ENCODE data around the gene RSPRY1.

The RSPRY1 gene

DNA sequence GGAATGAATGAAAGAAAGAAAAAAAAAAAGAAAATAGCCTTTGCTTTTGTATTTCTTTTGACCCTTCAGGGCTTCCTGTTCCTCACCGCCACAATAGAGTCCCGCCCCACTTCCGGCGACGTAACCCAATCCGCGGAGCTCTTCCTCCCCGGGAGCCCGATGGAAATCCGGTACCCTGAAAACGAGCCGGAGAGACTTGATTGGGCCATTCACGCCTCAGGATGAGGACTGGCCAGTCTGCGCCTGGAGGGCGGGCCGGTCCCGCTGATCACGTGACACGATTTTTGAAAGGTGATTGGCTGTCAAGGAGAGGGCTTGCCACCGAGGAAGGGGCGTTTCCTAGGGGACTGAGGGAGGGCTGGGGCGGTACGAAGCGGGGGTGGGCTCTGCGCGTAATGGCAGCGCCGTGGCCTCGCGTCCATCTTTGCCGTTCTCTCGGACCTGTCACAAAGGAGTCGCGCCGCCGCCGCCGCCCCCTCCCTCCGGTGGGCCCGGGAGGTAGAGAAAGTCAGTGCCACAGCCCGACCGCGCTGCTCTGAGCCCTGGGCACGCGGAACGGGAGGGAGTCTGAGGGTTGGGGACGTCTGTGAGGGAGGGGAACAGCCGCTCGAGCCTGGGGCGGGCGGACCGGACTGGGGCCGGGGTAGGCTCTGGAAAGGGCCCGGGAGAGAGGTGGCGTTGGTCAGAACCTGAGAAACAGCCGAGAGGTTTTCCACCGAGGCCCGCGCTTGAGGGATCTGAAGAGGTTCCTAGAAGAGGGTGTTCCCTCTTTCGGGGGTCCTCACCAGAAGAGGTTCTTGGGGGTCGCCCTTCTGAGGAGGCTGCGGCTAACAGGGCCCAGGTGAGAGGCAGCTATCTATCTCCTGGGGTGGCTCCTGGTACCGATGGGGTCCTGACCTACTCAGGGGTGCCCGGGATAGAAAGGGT is at the start of gene RSPRY1, which contains the start of gene PSME3IP1:
Gene RSPRY1 (plus strand): TSS at position 385 of the 927 bp plus-strand sequence. CDS start 18,330 bp downstream, outside the sequence.
Gene PSME3IP1 (minus strand): TSS at position 95 of the 927 bp plus-strand sequence. CDS start 12,185 bp downstream, outside the sequence.
- peak; percentile 100 for DNase-seq

DNA sequence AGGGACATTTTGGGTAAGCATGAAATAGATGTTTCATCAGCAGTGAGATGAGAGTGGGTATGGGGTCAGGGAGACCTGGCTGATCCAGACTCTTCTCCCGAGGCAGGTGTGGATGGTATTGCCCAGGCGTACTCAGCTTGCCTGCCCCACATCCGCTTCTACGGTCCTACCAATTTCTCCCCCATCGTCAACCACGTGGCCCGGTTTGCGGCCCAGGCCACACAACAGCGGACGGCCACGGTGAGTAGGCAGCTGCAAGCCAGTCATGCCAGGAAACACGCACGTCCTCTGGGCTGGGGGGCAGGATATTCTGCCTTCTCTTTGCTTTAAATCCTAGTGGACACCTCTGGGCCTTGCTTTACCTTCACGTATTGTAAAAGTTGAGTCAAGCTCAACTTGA is 49.1 kb upstream of the RSPRY1 start:
- no peak for DNase-seq

GRCh38 chr16:57137566-57138273 is 48.4 kb upstream of the RSPRY1 start:
- no peak for DNase-seq

GRCh38 chr16:57138281-57138935 is 47.7 kb upstream of the RSPRY1 start:
- no peak for DNase-seq

- DNase-seq: no peak
Measured at GRCh38 chr16:57140931-57141668, 45.0 kb upstream of the RSPRY1 start.

GRCh38 chr16:57141822-57142631 is 44.1 kb upstream of the RSPRY1 start:
- DNase-seq: no peak

GRCh38 chr16:57143149-57143921 is 42.8 kb upstream of the RSPRY1 start:
- no peak for DNase-seq

GRCh38 chr16:57144027-57144426 is 42.1 kb upstream of the RSPRY1 start:
- no peak for DNase-seq

GRCh38 chr16:57145046-57146021 is 40.8 kb upstream of the RSPRY1 start:
- DNase-seq: no peak

DNA sequence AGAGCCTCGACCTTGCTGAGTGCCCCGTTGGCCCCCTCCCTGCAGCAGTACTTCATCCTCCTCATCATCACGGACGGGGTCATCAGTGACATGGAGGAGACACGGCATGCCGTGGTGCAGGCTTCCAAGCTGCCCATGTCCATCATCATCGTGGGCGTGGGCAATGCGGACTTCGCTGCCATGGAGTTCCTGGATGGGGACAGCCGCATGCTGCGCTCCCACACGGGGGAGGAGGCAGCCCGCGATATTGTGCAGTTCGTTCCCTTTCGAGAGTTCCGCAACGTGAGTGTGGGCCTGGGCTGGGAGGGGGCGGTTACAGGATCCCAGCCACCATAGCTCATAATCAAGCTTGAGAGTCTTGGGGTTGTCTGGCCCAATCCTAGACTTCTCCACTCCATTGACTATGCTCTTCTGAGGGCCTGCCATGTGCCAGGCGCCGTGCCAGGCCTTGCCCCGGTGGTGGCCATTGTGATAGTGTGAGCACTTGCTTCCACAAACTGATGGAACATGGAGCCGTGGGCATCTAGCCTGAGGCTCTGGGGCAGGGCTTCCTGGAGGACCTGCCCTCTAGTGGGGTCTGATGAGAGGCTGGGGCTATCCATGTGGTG is 40.0 kb upstream of the RSPRY1 start:
- no peak for DNase-seq

DNA sequence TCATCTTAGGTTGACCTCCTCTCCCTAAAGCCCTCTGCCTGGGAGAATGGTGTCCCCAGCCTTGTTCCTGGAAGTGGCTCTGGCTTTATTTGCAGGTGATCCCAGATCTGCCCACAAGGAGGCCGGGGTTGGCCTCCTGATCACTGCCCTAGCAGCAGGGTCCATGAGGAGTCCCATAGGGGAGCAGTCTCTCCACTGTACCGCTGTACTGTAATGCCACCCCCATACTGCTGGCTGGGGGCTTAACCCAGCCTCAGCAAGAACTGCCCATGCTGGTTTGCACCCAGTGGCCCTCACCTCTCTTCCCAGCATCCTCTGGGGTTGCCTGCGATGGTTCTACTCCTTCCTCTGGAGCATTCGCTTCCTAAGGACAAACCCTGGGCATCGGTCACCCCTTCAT is 39.4 kb upstream of the RSPRY1 start:
- peak; percentile 41 for DNase-seq

DNA sequence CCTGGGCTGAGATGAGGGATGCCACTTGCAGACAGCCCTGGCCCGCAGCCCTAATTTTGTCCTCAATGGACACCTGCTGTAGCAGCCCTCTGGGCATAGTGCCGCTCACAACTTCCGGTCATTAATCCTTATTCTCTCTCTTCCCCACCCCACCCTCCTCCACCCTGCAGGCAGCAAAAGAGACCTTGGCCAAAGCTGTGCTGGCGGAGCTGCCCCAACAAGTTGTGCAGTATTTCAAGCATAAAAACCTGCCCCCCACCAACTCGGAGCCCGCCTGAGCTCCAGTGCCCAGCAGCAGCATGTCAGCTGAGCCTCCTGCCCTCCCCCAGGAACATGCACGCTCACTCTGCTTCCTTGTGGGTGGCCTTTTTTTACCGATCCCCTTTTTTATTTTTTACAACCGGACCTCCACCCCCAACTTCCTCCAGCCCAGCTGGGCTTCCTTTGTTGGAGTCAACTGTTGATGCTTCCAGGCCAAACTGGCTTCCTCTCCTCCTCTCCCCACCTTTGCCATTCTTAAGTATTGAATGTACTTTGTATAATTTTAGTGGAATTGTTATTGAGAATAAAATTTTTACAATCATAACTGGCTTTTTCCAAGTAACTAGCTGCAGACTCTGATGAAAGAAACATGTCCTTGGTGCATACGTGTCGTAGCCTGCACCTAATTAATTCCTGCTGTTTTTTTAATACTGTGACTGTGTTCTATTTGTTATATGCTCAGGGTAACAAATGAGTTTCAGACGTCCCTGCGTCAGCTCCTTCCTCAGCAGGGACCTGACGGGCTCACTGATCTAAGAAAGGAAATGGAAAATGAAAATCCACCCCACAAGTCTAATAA is 38.5 kb upstream of the RSPRY1 start:
- DNase-seq: no peak

DNA sequence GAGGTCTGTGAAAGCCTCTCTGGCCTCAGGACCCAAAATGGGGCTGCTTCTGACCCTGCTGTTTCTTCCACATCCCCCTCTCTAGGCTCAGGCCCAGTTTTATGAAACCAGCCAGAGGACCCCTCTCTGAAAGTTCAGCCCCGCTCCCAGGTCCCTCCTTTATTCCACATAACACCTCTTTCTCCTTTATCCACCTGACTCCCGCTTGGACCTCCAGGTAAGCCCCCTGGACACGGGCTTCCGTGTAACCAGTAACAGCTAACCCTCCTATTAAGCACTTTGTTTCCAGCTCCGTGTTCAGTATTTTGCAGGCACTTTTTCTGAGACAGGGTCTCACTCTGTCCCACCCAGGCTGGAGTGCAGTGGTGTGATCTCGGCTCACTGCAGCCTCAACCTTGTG is 37.6 kb upstream of the RSPRY1 start:
- DNase-seq: no peak

DNA sequence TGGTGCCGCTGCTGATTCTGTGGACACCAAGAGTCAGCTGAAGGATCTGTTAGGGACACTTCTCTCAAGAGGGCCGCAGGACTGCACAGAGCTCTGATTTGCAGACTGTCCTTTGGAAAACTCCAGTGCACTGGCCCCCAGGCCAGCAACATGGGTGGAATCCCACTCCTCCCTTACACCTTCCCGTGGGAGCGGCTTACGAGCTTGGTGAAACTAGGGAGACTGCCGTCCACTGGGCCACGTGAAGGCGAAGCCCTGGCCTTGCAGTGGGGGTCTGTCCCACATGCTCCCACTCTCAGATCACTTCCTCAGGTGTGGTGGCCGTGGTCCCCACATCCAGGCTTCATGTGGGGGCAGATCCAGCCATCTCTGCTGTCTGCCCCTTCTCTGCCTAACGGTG is 36.7 kb upstream of the RSPRY1 start:
- no peak for DNase-seq

DNA sequence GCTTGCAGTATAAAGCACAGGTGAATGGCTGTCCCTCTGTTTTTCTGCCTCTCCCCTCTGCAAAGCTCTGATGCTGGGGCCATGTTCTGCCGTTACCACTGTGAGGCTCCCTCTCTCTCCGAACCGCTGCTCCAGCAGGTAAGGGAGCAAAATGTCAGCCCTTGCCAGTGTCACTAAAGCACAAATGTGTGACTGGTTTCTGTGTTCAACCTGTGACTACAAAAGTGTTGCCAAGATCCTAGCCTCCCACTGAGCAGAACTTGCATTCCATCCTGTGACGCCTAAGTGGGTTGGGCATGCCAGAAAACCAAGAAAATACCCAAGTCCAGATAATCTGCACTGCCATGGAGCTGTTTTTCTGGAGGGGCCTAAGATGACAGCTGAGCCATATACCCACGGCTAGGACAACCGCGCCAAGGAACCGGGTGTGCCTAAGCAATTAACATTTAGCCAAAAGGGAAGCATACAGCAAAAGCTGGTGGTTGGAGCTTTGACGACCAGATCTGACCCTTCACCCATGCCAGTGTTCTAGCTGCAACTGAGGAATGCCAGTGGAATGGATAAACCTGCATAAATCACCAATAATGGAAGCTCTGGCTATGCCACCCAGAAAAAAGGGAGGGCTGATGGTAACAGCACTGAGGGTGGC is 35.3 kb upstream of the RSPRY1 start:
- DNase-seq: no peak

- no peak for DNase-seq
Measured at GRCh38 chr16:57151369-57151768, 34.8 kb upstream of the RSPRY1 start.

All from RPMI8226 (cell line).